HUDEP-2 (cell line): Measurements from ENCODE around the gene S100B.
"Not testable (repeated sequence)": the region's sequence is repeated elsewhere in the genome, so short reads cannot be mapped to it uniquely, and the experiment has no call there.

Experiments used
- DNase-seq, 76 experiments: peaks; one replicate each; lab custom pipeline; 2025; ENCODE audit not compliant: unreplicated experiment in 76 of 76; lab: John Stamatoyannopoulos, UW

S100B gene

DNA sequence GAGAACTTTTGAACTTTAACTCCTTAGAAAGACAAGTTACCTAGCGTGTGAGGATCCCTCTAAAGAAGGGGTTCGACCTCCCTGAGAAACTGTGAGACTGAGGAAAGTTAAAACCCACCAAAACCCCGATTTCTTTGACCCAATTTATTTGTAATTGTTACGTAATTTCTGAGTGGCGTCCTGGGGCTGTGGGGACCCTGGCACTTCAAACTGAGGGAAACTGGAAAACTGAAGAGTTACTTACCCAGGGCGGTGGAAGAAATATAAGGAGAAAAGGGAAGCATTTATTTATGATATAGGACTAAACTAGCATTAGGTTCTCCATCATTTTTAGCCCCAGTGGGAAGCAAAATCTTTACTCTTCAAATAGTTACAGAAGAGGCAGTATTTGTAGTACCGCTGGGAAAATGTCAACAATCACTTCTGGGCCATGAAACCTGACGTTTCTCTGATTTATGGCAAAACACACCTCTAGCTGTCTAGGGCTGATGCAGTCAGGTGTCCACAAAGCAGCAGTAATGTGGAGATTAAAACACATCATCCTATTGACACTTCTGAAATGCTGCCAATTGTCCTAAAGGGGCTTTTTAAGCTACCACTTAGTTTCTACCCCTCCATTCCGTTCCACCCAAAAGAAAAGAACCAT is 430 bp downstream of the S100B start:
- DNase-seq, result no peak

- no peak for DNase-seq
Measured at GRCh38 chr21:46603228-46603627, 1.7 kb downstream of the S100B start.

GRCh38 chr21:46600978-46601377 is 3.9 kb downstream of the S100B start:
- no peak for DNase-seq

DNA sequence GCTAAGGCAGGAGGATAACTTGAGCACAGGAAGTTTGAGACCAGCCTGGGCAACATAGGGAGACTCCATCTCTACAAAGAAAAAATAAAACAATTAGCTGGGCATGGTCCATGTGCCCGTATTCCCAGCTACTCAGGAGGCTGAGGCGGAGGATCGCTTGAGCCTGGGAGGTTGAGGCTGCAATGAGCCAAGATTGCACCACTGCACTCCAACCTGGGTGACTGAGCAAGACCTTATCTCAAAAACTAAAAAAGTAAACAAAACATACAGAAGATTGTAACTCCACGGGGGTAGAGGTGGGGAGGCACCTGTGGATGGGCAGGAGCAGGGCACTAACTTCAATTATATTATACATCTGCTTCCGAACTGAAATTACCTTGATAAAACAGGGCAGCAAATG is 4.6 kb downstream of the S100B start:
- DNase-seq, result no peak

DNA sequence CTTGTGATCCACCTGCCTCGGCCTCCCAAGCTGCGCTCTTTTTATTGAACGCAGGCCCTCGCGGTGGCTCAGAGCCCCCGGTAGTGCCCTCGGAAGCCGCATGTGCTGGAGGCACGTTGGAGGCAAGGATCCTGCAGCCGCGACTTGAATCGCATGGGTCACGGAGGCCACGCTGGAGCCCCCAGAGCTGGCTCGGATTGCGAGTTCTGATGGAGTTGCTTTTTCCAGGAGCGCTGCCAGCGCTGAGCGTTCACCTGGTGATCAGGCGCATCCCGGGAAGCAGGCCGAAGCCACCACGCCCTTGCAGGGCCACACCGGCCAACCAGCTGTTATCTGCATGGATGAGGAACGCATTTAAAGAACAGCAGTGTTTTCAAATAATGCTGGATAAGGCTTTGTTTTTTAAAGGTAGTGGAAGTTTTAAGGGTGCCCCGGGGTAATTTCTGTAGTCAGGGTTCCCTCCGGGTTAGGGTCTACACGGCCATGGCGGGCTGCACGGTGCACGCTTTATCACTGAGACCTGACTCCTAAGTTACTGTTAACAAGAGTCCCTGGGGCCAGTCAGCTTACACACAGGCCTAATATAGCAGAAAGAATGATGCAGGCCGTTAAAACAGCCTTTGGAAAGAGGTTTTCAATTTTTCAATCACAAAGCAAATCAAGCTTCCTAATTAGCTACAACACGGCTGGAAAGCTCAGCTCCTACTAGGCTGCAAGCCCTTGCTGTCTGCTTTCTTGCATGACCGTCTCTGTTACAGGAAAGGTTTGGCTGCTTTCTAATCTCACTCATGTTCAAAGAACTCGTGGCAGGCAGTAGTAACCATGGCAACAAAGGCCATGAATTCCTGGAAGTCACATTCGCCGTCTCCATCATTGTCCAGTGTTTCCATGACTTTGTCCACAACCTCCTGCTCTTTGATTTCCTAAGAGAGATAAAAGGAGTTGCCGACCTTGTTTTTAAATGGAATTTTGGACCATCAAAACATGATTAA is 6.0 kb downstream of the S100B start:
- no peak for DNase-seq

GRCh38 chr21:46597896-46598343 is 7.0 kb downstream of the S100B start:
- no peak for DNase-seq

DNA sequence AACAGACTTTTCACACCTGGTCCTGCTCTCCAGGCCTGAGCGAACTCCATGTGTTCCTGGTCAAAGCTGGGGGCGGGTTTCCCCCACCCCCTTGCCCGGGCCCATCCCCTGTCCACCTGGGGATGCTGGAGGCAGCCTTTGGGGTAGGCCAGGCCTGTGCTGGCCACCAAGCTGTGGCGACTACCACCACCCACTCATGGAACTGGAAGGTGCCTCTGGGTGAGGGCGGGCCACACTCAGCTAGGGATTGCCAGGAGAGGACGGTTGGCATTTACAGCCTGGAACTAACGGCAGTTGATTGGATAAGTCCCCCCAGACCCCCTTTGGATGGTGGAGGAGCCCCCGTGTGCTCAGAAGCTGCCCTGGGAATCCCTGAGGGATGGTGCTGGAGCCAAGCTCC is 7.9 kb downstream of the S100B start:
- DNase-seq, result no peak

GRCh38 chr21:46596201-46596600 is 8.7 kb downstream of the S100B start:
- DNase-seq, result no peak

DNA sequence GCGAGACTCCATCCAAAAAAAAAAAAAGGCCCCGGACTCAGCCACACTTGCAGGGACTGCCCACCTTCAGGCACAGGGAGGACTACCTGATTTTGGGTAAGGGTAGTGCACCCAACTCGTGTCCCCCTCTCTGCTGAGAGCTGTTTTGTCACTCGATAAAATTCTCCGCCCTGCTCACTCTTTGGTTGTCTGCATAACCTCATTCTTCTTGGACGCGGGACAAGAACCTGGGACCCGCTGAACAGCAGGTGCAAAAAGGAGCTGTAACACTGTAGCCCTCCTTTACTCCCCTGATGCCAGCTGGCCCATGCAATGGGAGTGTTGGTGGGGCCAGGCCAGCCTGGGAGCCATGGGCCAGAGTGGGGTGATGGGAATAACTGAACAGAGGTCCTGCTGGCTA is 10.6 kb downstream of the S100B start:
- peak in 1 of 76 experiments; percentile 4 for DNase-seq

GRCh38 chr21:46585191-46585953 is 19.5 kb downstream of the S100B start:
- DNase-seq, result peak in 45 of 76 experiments; percentile 13 to 74 (median 37)

DNA sequence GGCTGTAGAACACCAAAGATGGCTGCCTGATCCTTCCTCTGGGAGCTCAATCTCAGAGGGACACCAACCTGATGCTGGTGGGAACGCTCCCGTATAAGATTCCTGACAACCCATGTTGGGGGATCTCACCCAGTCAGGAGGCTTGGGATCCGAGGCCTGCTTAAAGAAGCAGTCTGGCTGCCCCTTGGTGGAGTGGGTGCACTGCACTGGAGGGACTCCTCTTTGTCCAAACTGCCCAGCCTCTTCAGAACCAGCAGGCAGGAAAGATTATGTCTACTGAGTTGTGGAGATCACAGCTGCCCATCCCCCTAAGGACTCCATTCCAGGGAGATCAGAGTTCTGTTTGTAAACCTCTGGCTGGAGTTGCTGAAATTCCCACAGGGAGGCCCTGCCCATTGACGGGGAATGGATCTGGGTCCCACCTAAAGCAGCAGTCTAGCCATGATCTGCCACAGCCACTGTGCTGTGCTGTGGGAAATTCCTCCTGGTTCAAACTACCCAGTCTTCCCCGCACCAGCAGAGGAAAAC is 23.0 kb downstream of the S100B start:
- DNase-seq, result no peak

DNA sequence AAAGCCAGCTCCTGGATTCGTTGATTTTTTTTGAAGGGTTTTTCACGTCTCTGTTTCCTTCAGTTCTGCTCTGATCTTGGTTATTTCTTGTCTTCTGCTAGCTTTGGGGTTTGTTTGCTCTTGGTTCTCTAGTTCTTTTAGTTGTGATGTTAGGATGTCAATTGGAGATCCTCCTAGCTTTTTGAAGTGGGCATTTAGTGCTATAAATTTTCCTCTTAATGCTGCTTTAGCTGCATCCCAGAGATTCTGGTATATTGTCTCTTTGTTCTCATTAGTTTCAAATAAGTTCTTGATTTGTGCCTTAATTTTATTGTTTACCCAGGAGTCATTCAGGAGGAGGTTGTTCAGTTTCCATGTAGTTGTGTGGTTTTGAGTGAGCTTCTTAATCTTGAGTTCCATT is 25.5 kb downstream of the S100B start:
- DNase-seq, result not testable (repeated sequence)

GRCh38 chr21:46577786-46578185 is 27.1 kb downstream of the S100B start:
- DNase-seq, result not testable (repeated sequence)

- DNase-seq, result no peak
Measured at GRCh38 chr21:46572850-46573249, 32.0 kb downstream of the S100B start.

DNA sequence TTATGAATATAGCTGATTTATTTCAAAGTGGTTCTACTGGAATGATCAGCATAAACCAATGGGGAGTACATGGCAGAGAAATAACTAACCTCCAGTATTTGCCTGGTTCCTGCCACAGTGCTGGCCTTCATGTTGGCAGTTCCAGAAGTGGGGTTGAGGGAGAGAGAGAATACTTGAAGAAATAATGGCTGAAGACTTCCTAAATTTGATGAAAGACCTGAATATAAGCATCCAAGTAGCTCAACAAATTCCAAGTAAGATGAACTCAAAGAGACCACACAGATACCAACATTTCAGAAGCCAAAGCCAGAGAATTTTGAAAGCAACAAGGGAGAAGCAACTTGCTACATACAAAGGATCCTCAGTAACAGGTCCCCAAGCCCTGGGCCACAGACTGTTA is 34.3 kb downstream of the S100B start:
- no peak for DNase-seq

DNA sequence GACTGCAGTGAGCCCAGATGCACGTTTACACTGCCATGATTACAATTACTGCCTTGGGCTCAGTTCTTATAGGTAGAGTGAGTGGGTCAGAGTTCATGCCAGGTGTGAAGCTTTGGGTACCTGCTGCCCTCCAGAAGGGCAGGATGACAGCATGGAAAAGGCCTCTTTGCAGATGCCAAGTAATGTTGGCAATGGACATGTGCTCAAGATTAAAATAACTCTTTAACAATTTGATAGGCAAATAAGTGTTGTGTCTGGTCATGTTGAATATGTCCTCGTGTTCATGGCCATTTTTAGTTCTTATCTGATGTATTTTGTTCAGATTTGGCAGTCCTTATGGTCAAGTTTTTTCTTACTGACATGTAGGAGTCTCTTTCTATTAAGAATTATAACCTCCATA is 34.8 kb downstream of the S100B start:
- no peak for DNase-seq

GRCh38 chr21:46569081-46569480 is 35.8 kb downstream of the S100B start:
- no peak for DNase-seq

GRCh38 chr21:46568562-46568961 is 36.3 kb downstream of the S100B start:
- DNase-seq, result no peak

DNA sequence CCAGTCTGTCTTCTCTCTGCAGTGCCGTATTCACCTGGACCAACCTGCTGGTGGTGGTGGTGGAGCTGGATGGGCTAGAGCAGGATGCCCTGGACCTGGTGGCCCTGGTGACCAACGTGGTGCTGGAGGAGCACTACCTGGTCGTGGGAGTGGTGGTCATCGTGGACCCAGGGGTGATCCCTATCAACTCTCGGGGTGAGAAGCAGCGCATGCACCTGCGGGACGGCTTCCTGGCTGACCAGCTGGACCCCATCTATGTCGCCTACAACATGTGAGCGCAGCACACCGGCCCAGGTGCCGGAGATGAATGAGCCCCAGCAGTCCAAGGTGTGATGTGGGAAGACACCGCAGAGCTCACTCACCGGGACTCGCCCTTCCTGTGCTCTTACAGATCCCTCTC is 37.5 kb downstream of the S100B start:
- no peak for DNase-seq

DNA sequence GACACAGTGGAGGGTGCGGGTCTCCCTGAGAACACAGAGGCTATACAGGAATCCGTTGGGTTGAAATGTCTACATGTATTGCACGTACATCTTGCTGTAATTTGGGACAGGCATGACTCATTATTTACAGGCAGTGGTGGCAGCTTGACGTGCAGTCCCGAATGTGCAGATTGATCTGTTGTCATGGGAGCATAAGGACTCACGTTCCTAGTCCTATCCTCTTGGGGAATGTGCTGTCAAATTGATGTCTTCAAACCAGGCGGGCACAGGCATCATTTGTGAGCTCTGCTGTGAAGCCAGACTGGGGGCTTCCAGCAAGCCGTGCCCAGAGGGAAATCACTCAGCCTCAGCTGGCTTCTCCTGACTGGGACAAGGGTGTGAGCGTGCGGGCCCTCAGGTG is 40.5 kb downstream of the S100B start:
- no peak for DNase-seq
